GM21447 (cell line): ENCODE results near the gene ERCC5.

Source experiments
- ATAC-seq: cut with Tn5 transposase; IDR thresholded peaks from one replicate; pipeline ENCODE4 v1.9.1; 2021; ENCODE audit not compliant: unreplicated experiment

Gene ERCC5

DNA sequence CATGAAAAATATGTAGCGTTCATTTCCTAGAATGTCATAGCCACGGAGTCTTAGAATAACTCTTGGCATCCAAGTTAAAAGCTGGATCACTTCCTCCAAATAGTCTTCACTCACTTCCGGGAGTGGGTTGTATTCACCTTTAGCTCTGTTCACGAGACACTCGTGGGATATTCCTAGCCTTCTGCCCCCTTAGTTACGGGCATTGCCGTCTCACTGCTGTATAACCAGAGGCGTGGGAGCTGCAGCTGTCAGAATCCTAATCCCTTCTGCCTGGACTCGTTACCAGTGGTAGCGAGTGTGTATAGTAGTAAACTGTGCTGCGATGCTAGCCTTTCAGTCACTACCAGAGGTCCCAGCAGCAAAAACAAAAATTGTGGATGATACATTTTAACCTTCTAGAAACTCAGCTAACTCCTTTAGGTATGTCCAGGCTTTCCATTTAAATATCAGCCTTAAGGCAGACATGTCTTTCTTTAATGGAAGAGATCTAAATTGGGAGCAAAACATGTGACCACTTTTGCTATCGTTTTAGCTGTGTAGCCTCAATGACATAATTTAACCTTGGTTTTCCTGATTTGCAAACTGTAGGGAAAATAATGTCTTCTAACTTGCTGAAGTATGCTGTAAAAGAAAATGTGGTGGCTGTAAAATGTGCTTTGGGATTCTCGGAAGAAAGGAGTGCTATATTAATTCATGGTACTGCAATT, 34.1 kb downstream of the ERCC5 start:
- ATAC-seq, result no peak

DNA sequence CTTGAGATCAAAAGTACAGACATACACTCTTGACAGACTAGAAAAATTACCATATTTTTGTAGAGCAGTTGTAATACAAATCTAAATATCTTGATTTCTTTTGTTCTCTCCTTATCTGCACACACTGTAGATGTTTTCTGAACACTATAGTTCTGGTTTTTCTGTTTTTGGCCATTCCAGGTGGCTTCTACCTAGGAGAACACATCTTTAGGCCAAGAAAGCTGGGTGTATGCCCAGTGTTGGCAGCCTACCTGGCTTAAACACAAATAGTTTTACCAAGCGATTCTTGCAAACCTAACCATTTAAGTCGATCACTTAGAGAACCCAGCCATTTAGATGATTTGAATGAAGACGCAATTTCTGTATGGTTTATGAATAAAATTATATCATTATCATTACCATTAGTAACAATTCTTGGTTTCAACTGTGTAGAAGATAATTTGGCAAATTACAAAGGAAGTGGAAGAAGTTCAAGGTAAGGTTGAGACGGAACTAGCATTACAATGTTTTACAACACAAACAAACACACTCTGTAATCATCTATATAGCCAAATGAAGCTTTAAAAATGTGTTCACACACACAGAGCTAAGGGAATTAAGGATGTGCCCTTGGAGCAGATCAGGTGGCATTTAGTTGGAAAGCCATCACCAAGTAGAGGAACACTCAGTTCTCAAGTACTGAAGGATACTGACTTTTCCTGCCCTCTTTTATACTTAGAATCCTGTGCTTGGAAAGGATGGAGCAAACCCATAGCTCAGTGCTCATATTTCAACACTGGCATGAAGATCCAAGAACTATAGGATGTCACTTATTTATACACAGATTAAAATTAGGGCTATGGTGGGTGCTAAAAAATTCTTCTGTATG, 36.2 kb downstream of the ERCC5 start:
- no peak for ATAC-seq

DNA sequence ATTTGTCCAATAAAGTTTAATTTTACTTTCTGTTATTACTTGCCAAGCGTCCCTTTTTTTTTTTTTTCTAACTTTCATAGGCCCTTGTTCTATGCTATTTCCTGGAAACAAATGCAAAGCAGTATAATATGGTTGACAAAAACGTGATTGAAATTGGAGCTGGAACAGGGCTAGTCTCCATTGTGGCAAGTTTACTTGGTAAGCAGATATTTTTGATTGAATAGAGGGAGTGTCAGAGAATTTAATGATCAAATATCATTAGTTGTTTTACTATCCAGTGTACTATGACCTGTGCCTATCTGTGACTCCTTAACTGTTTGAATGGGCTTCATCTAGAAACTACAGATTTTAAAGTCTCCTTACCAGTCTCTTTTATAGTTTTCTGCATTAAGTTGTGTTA, 46.7 kb downstream of the ERCC5 start:
- no peak for ATAC-seq

DNA sequence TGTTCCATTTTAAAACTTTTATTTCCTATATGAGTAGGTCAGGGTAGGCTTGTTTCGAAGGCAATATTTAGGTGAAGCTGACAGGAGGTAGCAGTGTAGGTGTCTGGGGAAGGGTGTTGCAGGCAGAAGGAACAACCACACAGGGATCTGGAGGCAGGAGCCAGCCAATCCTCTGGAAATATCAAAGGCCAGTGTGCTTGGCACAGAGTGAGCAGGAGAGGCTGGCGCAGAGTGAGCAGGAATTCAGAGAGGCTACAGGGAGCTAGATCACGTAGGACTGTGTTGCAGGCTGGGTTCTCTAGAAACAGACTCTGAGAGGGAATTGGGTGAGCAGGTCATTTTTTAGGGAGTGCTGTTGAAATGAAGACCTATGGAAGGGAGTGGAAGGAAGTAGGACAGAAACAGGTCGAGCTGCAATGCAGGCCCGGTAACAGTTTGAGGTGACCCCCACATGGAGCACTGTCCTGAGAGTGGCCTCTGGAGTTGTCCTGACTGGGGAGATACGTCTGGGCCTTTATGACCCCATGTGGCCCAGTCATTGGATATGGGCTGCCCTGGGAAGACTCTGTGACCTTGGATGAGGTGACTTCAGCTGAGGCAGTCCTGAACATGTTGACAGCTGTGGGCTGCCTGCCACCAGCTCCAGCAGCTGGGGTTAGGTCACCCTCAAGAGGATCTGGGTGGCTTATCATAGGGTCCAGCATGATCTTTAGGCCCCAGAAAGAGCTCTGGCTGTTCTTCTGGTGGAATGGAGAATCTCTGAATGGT, 51.7 kb downstream of the ERCC5 start:
- ATAC-seq, result no peak

DNA sequence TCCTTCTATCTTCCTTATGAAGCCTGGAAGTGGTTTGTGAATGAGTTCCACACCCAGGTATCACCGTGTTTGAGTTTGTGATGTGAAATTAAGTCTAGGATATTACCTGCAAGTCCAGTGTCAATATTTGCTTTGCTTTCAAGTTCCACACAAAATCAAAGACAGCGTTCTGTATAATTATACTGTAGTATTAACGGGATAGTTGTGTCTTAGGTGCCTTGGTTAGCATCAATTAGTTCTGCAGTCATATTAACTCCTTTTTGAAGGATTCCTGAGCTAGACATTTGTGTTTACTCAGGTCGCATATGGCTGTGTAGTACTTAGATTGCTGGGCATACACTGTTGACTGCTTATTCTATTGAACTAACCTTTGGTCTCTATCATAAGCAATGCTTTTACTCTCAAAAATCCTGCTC, 54.4 kb downstream of the ERCC5 start:
- ATAC-seq, result no peak

DNA sequence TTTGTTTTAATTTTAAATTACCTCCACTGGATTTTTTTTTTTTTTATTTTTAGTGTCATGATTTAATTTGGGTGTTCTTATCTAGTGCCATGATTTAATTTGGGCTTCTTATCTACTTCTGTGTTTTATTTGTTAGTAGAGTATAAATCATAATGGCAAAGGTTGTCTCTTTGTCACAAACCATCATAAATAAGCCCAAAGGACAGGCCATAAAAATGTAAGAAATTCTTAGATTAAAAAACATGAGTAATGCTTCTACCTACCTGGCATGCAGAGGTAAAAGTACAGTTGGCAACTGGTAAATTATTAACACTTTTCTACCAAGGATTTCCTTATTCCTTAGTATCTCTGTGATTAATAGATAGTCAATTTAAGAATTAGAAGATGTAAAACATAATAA, 55.2 kb downstream of the ERCC5 start:
- ATAC-seq, result no peak

DNA sequence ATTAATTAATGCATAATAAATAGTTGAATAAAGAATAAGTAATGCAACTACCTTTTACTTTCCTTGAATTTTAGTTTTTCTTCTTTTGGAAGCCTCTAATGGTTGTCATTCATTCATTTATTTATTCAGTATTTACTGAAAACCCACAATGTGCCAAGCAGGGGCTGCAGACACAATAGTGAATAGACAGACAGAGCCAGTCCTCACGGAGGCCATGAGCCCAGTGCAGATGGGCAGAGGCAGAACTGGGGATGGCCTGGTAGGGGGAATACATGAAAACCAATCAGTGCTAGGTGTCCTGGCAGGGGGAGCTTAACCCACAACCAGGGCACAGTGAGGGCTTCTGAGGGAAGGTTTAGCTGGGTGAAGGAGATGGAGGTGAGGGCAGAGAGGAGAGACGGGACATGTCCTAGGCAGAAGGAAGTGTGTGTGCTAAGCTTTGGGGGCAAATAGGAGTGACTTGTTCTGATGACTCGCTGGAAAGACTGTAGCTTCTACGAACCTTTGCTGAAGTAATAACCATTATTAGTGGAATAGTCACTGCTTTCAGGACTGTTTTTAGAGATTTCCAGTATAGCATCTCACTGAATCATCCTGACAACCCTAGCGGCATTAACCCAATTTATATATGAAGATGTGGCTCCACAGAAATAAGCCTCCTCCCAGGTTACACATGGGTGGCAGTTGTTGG, 55.9 kb downstream of the ERCC5 start:
- ATAC-seq, result no peak

DNA sequence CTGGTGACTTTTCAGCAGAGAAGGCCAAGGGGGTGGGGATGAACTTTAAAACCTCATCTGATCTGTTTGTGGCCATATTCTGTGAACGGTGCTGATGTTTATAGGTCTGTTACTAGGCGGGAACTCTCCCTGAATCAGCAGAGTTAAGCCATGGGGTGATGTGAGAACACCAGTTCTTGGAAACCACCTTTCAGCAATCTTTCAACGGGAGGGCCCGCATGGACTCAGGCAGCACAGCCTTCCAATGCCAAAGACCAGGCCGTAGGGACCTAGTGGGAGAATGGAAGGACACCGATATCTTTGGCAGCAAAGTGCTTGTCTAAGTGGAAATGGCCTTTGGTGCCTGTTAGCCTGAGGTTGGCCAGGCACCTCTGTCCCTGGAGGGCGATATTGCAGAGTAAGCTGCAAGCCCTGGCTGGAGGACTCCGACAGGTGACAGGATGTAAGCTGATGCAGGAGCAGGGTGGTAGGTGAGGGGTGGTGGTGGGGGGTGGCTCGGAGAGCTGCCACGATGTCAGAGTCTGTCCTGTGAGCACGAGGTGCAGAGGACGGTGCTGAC, 57.0 kb downstream of the ERCC5 start:
- ATAC-seq, result no peak

DNA sequence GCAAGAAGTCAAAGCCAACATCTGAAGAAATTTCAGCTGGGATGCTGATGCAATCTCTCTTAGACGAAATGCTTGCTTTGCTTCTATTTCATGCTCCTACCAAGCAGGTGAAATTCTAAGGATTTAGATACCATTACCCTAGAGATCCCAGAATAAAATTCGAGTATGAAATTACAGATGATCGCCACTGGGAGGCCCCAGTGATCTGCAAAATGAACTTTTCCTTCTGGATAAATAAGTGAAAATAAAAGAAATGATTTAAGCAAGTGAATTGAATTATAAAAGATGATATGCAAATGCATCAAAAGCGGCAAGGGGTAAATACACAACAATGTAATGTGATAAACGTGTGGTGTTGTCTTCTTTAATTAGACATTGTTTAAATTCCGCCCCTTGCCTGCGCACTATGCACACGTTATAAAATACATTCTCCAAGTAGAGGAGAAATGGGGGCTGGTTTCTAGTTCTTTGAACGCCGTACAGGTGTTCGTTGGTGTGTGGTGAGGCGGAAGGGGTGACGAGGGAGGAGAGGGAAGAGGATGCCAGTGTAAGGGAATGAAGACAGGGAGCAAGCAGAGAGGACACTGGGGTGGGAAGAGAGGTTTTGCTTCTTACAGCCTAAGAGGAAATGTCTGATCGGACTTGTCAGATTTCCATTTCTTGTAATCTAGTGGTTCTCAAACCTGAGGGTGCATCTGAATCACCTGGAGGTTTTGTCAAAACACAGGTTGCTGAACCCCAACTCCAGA, 58.0 kb downstream of the ERCC5 start:
- no peak for ATAC-seq

DNA sequence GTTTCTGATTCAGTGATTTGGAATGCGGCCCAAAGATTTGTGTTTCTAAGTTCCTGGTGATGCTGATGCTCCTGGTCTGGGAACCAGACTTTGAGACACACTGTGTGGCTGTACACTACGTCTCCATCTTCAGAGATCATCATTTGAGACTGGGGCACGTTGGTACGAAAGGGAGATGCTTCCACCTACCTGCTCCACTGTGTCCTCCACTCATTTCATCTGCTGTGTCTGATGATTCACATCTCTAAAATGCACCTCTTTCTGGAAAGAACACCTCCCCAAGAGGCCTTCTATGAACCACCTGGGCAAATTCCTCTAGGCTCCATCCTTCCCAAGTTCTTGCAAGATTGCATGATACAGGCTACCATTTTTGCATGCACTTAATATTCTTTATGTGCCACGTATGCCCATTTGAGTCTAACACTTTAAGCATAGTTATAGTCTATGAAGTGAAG, 58.6 kb downstream of the ERCC5 start:
- ATAC-seq, result no peak

DNA sequence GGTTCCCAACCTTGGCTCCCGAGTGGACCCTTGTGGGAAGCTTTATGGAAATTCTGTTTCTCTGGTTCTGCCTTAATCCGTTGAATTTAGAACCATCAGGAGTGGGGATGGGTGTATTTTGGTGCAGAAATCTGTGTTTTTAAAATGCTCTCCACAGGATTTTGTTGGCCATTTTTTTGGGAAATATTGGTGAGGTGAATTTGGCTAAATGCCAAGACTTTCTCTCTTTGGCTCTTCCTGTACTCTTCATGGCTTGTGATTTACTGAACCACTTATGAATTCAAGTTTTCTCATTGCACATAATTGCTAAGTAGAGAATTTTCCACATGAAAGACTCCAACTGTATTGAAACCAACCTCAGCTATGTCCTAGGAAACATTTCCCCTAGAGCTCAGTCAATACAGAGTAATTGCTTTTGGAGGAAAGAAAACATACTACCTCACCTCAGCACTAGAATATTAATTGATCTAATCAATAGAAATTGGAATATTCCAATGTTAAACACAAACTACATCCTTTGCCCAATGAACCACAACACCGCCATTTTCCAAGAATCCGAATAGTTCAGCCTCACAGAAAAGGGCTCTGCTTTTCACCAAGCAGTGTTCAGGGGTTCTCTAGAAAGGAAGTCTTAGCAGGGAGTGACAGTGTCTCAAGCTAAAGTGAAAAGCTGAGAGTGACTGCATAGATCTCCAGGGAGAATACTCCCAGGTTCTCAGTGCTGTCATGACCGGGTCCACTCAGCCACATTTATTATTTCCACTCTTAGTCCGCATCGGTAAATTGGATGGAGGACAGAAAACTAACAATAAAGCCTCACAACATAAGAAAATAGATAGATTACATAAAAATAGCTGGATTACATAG, 60.3 kb downstream of the ERCC5 start:
- ATAC-seq, result no peak

DNA sequence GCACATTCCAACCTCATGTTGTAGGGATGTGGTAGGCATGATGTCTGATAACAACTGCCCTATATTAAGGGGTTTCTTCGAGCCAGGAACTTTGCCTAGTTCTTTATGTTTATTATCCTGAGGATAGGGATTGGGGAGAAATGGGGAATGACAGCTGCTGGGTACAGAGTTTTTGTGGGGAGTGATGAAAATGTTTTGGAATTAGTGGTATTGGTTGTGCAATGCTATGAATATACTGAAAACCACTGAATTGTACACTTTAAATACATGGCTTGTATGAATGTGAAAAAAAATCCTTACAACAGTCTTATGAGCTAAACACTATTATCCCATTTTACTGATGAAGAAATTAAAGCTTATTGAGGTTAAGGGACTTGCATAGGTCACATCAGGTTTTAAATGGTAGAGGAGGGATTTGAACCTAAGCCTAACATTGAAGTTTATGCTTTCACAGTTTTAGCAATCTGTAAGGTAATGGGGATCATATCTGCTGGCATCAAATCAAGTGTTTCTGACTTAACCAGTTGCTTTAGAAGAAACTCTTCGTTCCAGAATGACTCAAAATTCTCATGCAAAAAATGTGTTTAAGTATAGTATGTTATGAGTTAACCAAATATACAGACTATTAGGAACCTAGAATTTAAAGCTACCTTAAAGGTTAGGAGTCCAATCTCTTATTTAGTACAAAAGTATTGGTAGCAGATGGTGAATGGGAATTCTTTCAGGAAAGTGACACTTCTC, 61.4 kb downstream of the ERCC5 start:
- no peak for ATAC-seq

DNA sequence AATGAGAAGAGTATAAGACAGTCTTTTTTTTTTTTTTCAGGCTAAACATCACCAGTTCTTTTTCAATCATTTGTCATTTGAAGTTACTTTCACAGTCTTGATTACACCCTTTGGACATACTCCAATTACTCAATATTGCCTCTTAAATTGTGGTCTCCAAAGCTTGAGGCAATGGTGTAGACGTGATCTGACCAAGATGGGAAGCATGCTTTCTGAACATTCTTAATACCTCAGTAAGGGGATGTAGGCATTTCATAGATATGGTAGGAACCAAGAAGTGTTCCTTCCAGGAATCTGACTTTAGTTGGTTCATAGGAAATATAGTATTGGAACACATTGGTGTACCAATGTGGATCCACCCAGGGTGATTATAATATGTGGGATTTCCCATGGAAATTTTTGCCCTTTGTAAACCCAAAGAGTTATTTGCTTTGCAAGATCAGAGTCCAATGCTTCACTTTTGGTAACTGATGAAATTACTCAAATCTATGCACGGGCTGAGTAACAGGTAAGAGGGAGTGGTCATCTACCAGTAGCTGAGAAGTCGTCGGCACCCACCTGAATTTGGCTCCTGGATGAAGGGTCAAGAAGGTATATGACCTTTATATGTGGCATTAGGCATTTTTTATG, 62.2 kb downstream of the ERCC5 start:
- ATAC-seq, result no peak

DNA sequence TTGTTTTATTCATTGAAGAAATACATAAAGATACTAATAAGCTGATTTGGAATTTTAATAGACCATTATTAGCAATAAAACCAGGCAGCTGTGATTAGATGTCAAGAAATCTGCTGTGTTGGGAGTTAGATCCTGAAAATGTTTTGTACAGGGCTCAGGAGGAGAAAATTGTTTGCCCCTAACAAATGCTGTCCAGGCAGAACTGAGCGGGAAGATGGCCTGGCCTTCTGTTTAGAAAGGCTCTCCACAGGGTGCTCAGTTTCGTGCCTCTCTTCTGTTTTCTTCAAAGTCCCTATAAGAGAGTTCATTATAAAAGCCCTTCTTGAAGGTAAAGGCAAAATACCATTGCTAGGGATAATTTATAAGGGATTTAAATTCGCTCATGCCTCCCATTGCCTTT, 64.1 kb downstream of the ERCC5 start:
- no peak for ATAC-seq

DNA sequence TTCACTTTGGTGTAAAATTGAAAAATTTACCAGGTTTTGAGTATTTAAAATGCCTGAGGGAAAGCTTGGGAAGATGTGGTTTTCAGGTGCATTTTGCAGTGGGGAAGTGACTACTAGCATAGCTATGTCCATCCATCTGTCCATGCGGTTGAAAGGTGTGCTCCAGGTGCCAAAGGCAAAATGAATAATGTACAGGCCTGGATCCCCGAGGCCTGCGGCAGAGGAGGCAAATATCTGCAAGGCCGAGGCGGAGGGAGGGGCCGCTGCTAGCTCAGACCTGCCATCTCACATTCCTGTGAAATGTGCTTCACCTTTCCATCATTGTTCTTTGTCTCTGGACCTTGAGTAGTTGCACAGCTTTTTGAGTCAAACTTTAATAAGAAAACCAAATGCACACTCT, 65.5 kb downstream of the ERCC5 start:
- no peak for ATAC-seq

DNA sequence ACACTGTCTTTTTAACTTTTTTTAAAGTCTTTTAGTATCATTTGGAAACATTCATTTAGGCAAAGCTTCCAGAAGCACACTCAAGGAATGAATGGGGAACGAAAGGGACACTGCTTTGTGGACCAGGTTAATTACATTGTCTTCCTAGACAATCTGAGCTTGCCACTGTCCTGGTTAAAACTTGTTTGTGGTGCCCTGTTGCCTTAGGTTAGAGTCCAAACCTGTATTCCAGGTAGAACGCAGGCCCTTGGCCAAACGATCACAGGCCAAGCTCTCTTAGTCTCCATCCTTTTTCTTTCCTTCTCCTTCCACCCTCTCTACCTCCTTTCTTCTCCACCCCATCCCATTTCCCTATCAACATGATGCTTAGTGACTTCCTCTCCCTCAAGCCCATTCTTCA, 66.8 kb downstream of the ERCC5 start:
- no peak for ATAC-seq

DNA sequence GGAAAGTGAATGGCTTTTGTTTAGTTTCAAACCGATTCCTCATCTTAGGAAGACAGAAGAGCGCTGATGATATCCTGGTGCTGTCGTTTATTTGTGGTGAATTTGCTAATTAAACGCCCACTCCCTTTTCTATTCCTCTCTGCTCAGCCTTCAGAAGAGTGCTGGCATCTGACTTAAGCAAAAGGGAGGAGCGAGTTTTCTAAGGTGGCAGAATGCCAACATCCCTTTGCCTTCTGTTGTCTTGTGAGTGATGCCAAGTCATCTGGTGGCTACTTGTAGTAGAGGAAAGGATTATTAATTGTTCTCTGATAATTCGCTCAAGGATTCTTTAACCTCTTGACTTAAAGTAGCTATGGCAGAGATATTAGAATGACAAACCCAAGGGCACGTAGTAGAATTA, 68.1 kb downstream of the ERCC5 start:
- no peak for ATAC-seq

DNA sequence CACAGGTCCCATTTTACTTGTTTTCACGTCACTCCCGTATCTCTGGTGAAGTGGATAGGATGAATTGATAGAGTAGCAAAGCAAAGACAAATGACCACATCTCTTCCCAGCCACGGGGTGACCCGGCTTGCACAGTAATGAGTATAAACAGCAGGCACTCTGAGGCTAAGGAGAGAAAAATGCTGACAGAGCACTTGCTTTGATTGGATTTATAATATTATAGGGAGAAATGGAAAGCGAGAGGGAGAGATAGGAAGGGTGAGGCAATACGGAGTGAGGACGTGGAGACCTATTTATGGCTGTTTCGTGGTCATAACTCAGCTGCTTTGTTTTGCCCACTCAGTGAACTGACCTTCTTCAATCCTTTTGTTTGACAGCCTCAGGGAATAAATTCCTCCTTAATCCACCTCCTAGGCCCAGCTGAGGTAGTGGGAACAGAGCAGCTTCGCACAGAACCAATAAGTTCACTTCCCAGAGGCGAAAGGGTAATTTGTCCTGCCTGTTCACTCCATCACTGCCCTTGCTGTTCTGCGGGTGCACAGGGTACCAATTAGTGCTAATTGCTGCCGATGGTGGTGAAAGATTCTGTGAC, 68.6 kb downstream of the ERCC5 start:
- no peak for ATAC-seq
